Thyroid gland (tissue), 4 donors: ENCODE measurements around the gene LAMB3.

ENCODE experiments used
- CTCF ChIP-seq, 6 experiments: fragments of 200-600 bp in 3 of 6; fragments of 450-650 bp in 3 of 6; sonication (generic) in 3 of 6; IDR thresholded peaks; one replicate each; pipeline ENCODE4 v1.5.1; 2016 to 2019; ENCODE audit warnings: antibody characterized with exemption in 6 of 6, mild to moderate bottlenecking in 2 of 6, inconsistent platforms in 1 of 6, moderate library complexity in 1 of 6
- POLR2A ChIP-seq, 2 donors: fragments of 450-650 bp; IDR thresholded peaks; one replicate each; pipeline ENCODE4 v1.6.1; 2017; ENCODE audit warnings: antibody characterized with exemption in 2 of 2, mild to moderate bottlenecking in 2 of 2, moderate library complexity in 1 of 2

- no peak for TF ChIP-seq CTCF (IDR thresholded peaks at IDR 0.05)
- TF ChIP-seq POLR2A (IDR thresholded peaks at IDR 0.05), result no peak
These were observed 34.1 kb upstream of the LAMB3 start for GRCh38 chr1:209686322-209686721.
